Measurements from ENCODE around the gene BCORL1.

Gene BCORL1

GRCh38 chrX:129963729-129964128 lies 18.7 kb upstream of the BCORL1 start:
- no peak for DNase-seq

- no peak for DNase-seq
Measured at GRCh38 chrX:129965166-129965565, 17.3 kb upstream of the BCORL1 start.

- DNase-seq, result no peak
Measured at GRCh38 chrX:129968968-129969367, 13.5 kb upstream of the BCORL1 start.

GRCh38 chrX:129976441-129976840 lies 6.0 kb upstream of the BCORL1 start:
- no peak for DNase-seq

GRCh38 chrX:129979207-129979920 lies 3.1 kb upstream of the BCORL1 start:
- DNase-seq, result peak in 2 of 56 donors; percentile 0 to 13

GRCh38 chrX:129980001-129980401 lies 2.4 kb upstream of the BCORL1 start:
- peak in 23 of 56 donors; percentile 0 to 45 (median 5) for DNase-seq

- DNase-seq, result peak in 15 of 56 donors; percentile 1 to 51 (median 10)
Measured at GRCh38 chrX:129980540-129981199, 1.8 kb upstream of the BCORL1 start.

GRCh38 chrX:129981200-129981553 lies 1.3 kb upstream of the BCORL1 start:
- peak in 1 of 56 donors; percentile 1 for DNase-seq

GRCh38 chrX:129981752-129982299 lies 609 bp upstream of the BCORL1 start:
- DNase-seq, result no peak

- DNase-seq, result peak in 4 of 56 donors; percentile 1 to 15 (median 7)
Measured at GRCh38 chrX:129983575-129984110, 1.2 kb downstream of the BCORL1 start.

- DNase-seq, result peak in 11 of 56 donors; percentile 1 to 22 (median 5)
Measured at GRCh38 chrX:129984111-129984958, 1.9 kb downstream of the BCORL1 start.

- DNase-seq, result no peak
Measured at GRCh38 chrX:129987871-129988270, 5.4 kb downstream of the BCORL1 start.

- DNase-seq, result no peak
Measured at GRCh38 chrX:129992181-129992580, 9.7 kb downstream of the BCORL1 start.

- no peak for DNase-seq
Measured at GRCh38 chrX:129996120-129996519, 13.7 kb downstream of the BCORL1 start.

- DNase-seq, result no peak
Measured at GRCh38 chrX:129997086-129997485, 14.7 kb downstream of the BCORL1 start.

- DNase-seq, result no peak
Measured at GRCh38 chrX:129998021-129998420, 15.6 kb downstream of the BCORL1 start.

GRCh38 chrX:130001893-130002292 lies 19.5 kb downstream of the BCORL1 start:
- DNase-seq, result no peak

GRCh38 chrX:130002541-130002940 lies 20.1 kb downstream of the BCORL1 start:
- DNase-seq, result no peak

- DNase-seq, result no peak
Measured at GRCh38 chrX:130005089-130005807, 22.8 kb downstream of the BCORL1 start.

GRCh38 chrX:130009658-130010223 lies 27.3 kb downstream of the BCORL1 start:
- no peak for DNase-seq
